Bronchial epithelial cell (primary cell): ENCODE data around the gene ROMO1. TPM values are rescaled to one million over a fixed set of nuclear protein-coding genes. Genes with fewer than 3 reads are reported as not detected.
"Not testable (repeated sequence)": the region's sequence is repeated elsewhere in the genome, so short reads cannot be mapped to it uniquely, and the experiment has no call there.

ENCODE experiments used
- DNase-seq: peaks from one replicate; pipeline ENCODE4 v3.0.0-alpha.2; 2010; ENCODE audit warnings: low read depth
- FAIRE-seq: peaks from 2 replicates; lab custom pipeline; 2011; peaks lifted over from hg19 to GRCh38; lab: Jason Lieb, UNC
- H3K27me3 ChIP-seq: 2 replicates; pipeline ENCODE4 v1.5.1; 2011; ENCODE audit warnings: low read length; ENCODE audit not compliant: control insufficient read depth, insufficient read depth
- H3K36me3 ChIP-seq: 2 replicates; pipeline ENCODE4 v1.5.1; 2011; ENCODE audit warnings: low read length; ENCODE audit not compliant: control insufficient read depth, insufficient read depth
- H3K4me3 ChIP-seq: 2 replicates; pipeline ENCODE4 v1.5.1; 2011; ENCODE audit warnings: mild to moderate bottlenecking, low read depth, low read length, control low read depth
- CTCF ChIP-seq: IDR thresholded peaks from 2 replicates; pipeline ENCODE4 v1.5.1; 2011; ENCODE audit warnings: mild to moderate bottlenecking, moderate library complexity, low read length, control low read depth, inconsistent platforms; ENCODE audit not compliant: insufficient read depth, severe bottlenecking
- total RNA-seq: library from RNA; depleted of rRNA; stranded (reverse); fragments of >200 nt; gene quantifications from 2 replicates; pipeline ENCODE4 v1.2.1, GENCODE V29; 2014

The ROMO1 gene
- total RNA-seq, 1 donor from 2014 or later = 165 TPM

- DNase-seq (no peak), FAIRE-seq (no peak)
- Histone ChIP-seq H3K4me3 (no peak overlapping the region), H3K27me3 (no peaks in the 10 kb centered on the region), H3K36me3 (peaks cover 9% of the 10 kb centered on the region)
- no peak for TF ChIP-seq CTCF
Measured at GRCh38 chr20:35669221-35669620, 30.0 kb upstream of the ROMO1 start.

GRCh38 chr20:35669681-35670080 lies 29.5 kb upstream of the ROMO1 start:
- no peak overlapping the region for H3K4me3 ChIP-seq
- no peak for FAIRE-seq
- no peak for DNase-seq
- no peak for TF ChIP-seq CTCF
- H3K36me3 ChIP-seq = peaks cover 10% of the 10 kb centered on the region
- no peaks in the 10 kb centered on the region for H3K27me3 ChIP-seq

- no peak for FAIRE-seq
- peaks cover 12% of the 10 kb centered on the region for H3K36me3 ChIP-seq
Measured at GRCh38 chr20:35673884-35674283, 25.3 kb upstream of the ROMO1 start.

GRCh38 chr20:35674921-35675320 lies 24.3 kb upstream of the ROMO1 start:
- no peak overlapping the region for H3K4me3 ChIP-seq
- no peak for DNase-seq
- no peak for TF ChIP-seq CTCF
- H3K36me3 ChIP-seq = peaks cover 9% of the 10 kb centered on the region
- no peaks in the 10 kb centered on the region for H3K27me3 ChIP-seq
- FAIRE-seq = no peak

More at GRCh38 chr20:35673884-35674283, 25.3 kb upstream of the ROMO1 start:
- no peak for DNase-seq
- Histone ChIP-seq H3K27me3 (no peaks in the 10 kb centered on the region), H3K4me3 (no peak overlapping the region)
- TF ChIP-seq CTCF = no peak

GRCh38 chr20:35680452-35681183 lies 18.6 kb upstream of the ROMO1 start:
- TF ChIP-seq CTCF = no peak
- DNase-seq = no peak
- Histone ChIP-seq H3K4me3 (no peak overlapping the region), H3K36me3 (peaks cover 3% of the 10 kb centered on the region), H3K27me3 (no peaks in the 10 kb centered on the region)
- FAIRE-seq = no peak

GRCh38 chr20:35681960-35682359 lies 17.2 kb upstream of the ROMO1 start:
- peaks cover 3% of the 10 kb centered on the region for H3K36me3 ChIP-seq
- DNase-seq = no peak
- no peak overlapping the region for H3K4me3 ChIP-seq
- no peak for TF ChIP-seq CTCF
- no peak for FAIRE-seq
- H3K27me3 ChIP-seq = no peaks in the 10 kb centered on the region

GRCh38 chr20:35685368-35685767 lies 13.8 kb upstream of the ROMO1 start:
- H3K4me3 ChIP-seq, DNase-seq, FAIRE-seq, H3K27me3 ChIP-seq, H3K36me3 ChIP-seq: not testable (repeated sequence)

GRCh38 chr20:35686872-35687271 lies 12.3 kb upstream of the ROMO1 start:
- FAIRE-seq, H3K36me3 ChIP-seq, H3K4me3 ChIP-seq, H3K27me3 ChIP-seq, DNase-seq: not testable (repeated sequence)
